ENCODE results near the gene MTX3. TPM values are rescaled to one million over a fixed set of nuclear protein-coding genes. Genes with fewer than 3 reads are reported as not detected.
A peak's percentile ranks its signal among the peaks of the same experiment; 100 is the strongest.

MTX3 gene
- total RNA-seq, 3 donors from 2014 or later (not counting 1 experiment from before 2014, with no cell fraction given): 10.6 to 13.6 (median 10.9) TPM

GRCh38 chr5:79947567-79947966, 43.5 kb downstream of the MTX3 start:
- H3K4me1 Mint-ChIP-seq: no peaks in the 10 kb centered on the region
- Histone ChIP-seq H3K27me3 (ENCODE audit: control insufficient read depth, insufficient read depth, low read length) (no peaks in the 10 kb centered on the region), H3K27ac (ENCODE audit: low read length) (no peak overlapping the region), H3K4me1 (ENCODE audit: control insufficient read depth, insufficient read depth, low read length) (no peaks in the 10 kb centered on the region), H3K9me3 (ENCODE audit: control insufficient read depth, insufficient read depth, low read length) (no peaks in the 10 kb centered on the region), H3K36me3 (ENCODE audit: control insufficient read depth, insufficient read depth, low read length) (no peaks in the 10 kb centered on the region), H3K4me3 (ENCODE audit: low read length) (no peak overlapping the region)
- DNase-seq: no peak
- H3K36me3 Mint-ChIP-seq: no peaks in the 10 kb centered on the region
- no peaks in the 10 kb centered on the region for H3K9me3 Mint-ChIP-seq
- intact Hi-C loops (cut with micrococcal nuclease): no loop called here
- WGBS (ENCODE audit: insufficient coverage): 51% methylated on average over 3 of the region's 3 CpGs
- H3K4me3 Mint-ChIP-seq: no peak overlapping the region
- no peak for ATAC-seq
- no peak for TF ChIP-seq CTCF (IDR thresholded peaks at IDR 0.05)
- H3K27me3 Mint-ChIP-seq (ENCODE audit: low read depth in 2 of 2): peaks cover 3 to 15% of the 10 kb centered on the region in 2 donors
- no peak overlapping the region for H3K27ac Mint-ChIP-seq

- ATAC-seq (no peak), DNase-seq (peak in 1 of 2 donors; percentile 10)
- H3K4me1 ChIP-seq (ENCODE audit: control insufficient read depth, insufficient read depth, low read length): no peaks in the 10 kb centered on the region
- no peak for TF ChIP-seq CTCF (IDR thresholded peaks at IDR 0.05)
- no peak overlapping the region for H3K27ac Mint-ChIP-seq
- no peaks in the 10 kb centered on the region for H3K36me3 ChIP-seq (ENCODE audit: control insufficient read depth, insufficient read depth, low read length)
- H3K4me1 Mint-ChIP-seq: no peaks in the 10 kb centered on the region
- no peak overlapping the region for H3K4me3 ChIP-seq (ENCODE audit: low read length)
- no peak overlapping the region for H3K4me3 Mint-ChIP-seq
- intact Hi-C loops (cut with micrococcal nuclease): no loop called here
- no peak overlapping the region for H3K27ac ChIP-seq (ENCODE audit: low read length)
- H3K27me3 ChIP-seq (ENCODE audit: control insufficient read depth, insufficient read depth, low read length): no peaks in the 10 kb centered on the region
- H3K9me3 Mint-ChIP-seq: no peaks in the 10 kb centered on the region
- 32% methylated on average over 3 of the region's 3 CpGs for WGBS (ENCODE audit: insufficient coverage)
- H3K27me3 Mint-ChIP-seq (ENCODE audit: low read depth in 2 of 2): peaks cover 6 to 18% of the 10 kb centered on the region in 2 donors
- no peaks in the 10 kb centered on the region for H3K9me3 ChIP-seq (ENCODE audit: control insufficient read depth, insufficient read depth, low read length)
- no peaks in the 10 kb centered on the region for H3K36me3 Mint-ChIP-seq
Measured at GRCh38 chr5:79938468-79938867, 52.6 kb downstream of the MTX3 start.

GRCh38 chr5:79936646-79937216, 54.3 kb downstream of the MTX3 start:
- H3K4me3 ChIP-seq (ENCODE audit: low read length): no peak overlapping the region
- no peaks in the 10 kb centered on the region for H3K4me1 ChIP-seq (ENCODE audit: control insufficient read depth, insufficient read depth, low read length)
- H3K36me3 Mint-ChIP-seq: no peaks in the 10 kb centered on the region
- TF ChIP-seq CTCF (IDR thresholded peaks at IDR 0.05): no peak
- no peaks in the 10 kb centered on the region for H3K36me3 ChIP-seq (ENCODE audit: control insufficient read depth, insufficient read depth, low read length)
- no peak overlapping the region for H3K4me3 Mint-ChIP-seq
- no peak for DNase-seq
- WGBS (ENCODE audit: insufficient coverage): 81% methylated on average over 3 of the region's 3 CpGs
- no peaks in the 10 kb centered on the region for H3K4me1 Mint-ChIP-seq
- H3K27ac Mint-ChIP-seq: no peak overlapping the region
- intact Hi-C loops (cut with micrococcal nuclease): no loop called here
- H3K9me3 ChIP-seq (ENCODE audit: control insufficient read depth, insufficient read depth, low read length): no peaks in the 10 kb centered on the region
- no peak for ATAC-seq
- H3K27me3 Mint-ChIP-seq (ENCODE audit: low read depth in 2 of 2): peaks cover 3 to 11% of the 10 kb centered on the region in 2 donors
- H3K9me3 Mint-ChIP-seq: no peaks in the 10 kb centered on the region
- H3K27ac ChIP-seq (ENCODE audit: low read length): no peak overlapping the region
- no peaks in the 10 kb centered on the region for H3K27me3 ChIP-seq (ENCODE audit: control insufficient read depth, insufficient read depth, low read length)

All from natural killer cell (primary cell).